CD4-positive, alpha-beta T cell treated with Interleukin-15 for 4 hours (primary cell): ENCODE results near the gene HOXA11.
A peak's percentile ranks its signal among the peaks of the same experiment; 100 is the strongest.

Source experiments
- DNase-seq: peaks from one replicate; pipeline ENCODE4 v3.0.0-alpha.2; 2020; ENCODE audit warnings: low spot score

HOXA11 gene

DNA sequence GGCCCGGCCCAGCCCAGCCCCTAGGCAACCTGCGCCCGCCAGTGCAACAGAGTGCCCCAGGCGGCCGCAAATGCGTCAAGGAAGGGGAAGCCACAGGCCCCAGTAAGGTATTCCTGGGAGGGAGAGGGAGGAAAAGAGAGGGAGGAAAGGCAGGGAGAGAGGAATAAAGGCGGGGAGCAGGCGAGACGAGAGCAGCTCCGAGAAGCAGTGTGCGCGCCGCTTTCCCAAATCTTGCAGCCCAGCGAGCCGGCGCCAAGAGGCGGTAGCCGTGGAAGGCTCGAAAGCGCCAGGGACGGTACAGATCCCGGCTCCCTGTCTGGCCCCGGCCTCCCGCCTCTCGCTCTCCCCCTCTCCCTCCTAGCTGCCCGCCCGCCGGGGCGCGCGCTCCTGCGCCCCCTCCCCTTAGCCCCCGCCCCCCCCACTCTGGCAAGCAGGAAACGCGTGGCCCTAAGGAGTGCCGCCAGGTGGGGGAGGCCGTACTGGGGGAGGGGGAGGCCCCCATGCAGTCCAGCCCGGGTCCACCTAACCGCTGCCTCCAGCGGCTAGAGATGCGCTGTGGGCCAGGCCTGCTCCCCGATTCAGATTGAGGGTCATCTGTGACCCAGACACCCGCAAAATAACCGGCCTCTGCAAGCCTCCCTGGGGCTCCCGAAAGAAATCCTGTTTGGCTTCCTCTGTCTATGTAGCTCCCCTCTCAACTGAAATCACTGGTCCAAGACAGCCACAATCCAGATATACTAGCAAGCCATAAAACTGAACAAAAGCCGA, 15.2 kb downstream of the HOXA11 start:
- no peak for DNase-seq

DNA sequence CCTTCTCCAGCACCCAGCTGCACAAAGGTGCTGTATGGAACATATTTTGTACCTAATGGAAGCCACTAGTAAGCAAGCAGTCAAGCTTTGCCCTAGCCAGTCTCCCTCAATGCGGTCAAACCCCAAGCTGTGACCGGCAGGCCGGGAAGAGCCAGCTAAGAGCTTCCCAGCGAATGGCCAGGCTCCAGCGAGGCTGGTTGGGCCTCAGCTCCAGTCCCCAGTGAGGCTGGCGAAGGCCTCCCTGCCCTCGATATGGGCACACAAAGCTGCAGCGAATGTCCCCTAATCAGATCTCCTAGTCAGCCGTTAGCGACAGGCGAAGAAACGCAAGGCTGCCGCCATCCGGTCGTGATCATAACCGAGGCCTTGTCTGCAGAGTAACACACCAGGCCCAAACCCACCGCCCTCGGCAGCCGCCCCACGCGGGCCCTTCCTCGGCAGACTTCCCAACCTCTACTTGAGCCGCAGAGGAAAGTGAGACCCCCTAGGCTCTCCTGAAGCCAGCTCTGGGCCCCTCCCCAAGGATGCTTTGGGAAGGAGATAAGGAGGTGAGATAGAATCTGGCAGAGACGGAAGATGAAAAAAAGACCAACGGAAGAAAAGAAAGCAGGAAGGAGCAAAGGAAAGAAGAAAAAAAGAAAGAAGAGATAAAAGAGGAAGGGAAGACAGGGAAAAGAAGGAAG, 16.6 kb downstream of the HOXA11 start:
- DNase-seq: no peak

DNA sequence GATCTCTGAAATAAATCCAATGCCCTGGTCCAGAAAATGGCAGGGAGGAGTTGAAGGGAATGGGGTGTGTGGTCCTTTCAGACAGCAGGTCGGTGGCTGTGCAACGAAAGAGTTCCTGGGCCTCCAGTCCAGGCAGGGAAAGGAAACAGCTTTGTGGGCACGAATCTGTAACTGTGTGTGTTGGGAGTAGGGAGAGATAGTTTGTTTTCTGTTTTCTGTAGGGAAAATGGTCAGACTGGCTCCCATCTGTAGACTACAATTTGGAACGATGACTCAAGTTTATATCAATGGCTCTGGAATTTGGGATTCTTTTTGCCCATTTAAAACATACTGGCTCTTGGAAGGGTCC, 17.1 kb downstream of the HOXA11 start:
- DNase-seq: no peak

DNA sequence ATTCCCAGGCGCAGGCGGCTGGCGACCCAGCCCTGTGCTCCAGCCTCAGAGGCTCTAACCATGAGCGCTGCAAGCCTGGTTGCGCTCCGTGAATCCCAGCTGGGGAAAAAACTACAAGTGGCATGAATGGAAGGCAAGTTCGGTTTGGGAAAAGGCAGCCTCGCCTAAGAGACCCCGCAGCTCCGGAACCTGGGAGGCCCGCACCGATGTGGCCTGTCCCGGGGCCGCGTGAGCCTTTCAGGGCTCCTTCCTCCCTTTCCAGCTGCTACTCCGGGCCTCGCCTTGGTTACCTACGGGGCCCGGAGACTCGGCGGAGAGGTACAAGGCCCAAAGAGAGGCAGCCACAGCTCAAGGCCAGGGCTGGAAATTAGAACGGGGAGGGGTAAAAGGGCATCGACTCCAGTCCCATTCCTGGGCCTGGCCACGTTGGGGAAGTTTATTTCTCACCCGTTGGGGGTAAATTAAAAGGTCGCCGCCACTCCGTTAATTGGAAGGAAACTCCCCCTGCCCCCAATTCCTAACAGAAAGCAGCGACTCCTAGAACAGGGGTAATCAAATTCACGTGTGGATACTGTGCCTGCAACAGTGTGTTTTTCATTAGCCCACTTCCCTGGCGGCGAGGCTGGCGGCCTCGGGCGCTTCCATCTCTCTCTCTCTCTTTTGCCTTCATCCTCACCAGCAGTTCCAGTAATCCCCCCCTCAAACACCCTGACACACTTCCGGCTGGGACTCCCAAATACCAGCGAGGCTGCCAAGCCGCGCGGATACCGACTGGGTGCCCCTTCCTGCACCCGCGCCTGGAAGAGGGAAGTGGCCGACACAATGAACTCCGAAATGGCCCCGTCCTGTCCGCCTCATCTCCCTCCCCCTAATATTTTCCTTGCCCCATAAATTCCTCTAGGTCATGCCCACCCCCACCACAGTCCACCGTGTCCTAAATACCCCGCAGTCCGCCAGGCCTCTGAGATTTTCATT, 18.2 kb downstream of the HOXA11 start:
- no peak for DNase-seq

DNA sequence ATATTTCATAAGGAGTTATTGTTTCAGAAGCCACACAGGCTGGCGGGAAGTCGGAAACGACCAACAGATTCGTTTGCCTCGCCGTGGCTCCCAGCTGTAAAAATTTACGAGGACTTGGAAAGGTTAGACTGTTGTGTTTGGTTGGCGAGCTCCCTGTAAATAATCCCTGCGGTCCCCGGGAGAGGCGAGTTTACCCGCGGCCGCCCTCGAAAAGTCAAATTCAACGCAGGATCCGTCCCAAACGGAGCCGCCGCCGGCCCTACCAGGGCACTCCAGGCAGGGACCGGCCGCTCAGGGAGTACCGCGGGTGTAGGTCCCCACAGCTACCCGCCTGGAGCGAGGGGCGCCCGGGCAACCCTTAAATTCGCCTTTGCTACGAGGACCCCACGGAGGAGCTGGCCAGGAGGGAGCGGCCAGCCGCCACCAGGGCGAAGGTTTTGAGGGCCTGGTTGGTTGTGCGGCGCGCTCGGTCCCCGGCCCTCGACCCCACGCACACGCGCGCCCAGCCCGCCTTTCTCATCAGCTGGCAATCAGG, 19.0 kb downstream of the HOXA11 start:
- no peak for DNase-seq

DNA sequence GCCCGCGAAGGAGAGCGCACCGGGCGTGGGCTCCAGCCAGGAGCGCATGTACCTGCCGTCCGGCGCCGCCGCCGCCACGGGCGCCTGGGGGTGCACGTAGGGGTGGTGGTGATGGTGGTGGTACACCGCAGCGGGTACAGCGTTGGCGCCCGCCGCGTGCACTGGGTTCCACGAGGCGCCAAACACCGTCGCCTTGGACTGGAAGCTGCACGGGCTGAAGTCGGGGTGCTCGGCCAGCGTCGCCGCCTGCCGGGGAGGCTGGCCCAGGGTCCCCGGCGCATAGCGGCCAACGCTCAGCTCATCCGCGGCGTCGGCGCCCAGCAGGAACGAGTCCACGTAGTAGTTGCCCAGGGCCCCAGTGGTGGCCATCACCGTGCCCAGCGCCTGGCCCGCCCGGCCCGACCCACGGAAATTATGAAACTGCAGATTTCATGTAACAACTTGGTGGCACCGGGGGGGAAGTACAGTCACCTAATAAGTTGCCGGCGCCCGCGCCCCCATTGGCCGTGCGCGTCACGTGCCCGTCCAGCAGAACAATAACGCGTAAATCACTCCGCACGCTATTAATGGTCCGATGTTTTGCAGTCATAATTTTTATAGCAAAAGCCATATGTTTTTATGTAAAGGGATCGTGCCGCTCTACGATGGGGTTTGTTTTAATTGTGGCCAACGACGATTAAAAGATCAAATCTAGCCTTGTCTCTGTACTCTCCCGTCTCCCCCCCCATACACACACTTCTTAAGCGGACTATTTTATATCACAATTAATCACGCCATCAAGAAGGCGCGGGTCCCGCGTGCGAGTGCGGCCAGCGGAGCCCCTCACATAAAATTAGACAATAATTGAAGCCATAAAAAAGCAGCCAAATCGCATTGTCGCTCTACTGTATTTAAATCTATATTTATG, 19.7 kb downstream of the HOXA11 start, which contains the start of gene HOXA9:
Gene HOXA9, minus strand, starts transcription at position 449 of the 907 bp plus-strand sequence. Its CDS starts 80 bp downstream, at position 369.
- no peak for DNase-seq

DNA sequence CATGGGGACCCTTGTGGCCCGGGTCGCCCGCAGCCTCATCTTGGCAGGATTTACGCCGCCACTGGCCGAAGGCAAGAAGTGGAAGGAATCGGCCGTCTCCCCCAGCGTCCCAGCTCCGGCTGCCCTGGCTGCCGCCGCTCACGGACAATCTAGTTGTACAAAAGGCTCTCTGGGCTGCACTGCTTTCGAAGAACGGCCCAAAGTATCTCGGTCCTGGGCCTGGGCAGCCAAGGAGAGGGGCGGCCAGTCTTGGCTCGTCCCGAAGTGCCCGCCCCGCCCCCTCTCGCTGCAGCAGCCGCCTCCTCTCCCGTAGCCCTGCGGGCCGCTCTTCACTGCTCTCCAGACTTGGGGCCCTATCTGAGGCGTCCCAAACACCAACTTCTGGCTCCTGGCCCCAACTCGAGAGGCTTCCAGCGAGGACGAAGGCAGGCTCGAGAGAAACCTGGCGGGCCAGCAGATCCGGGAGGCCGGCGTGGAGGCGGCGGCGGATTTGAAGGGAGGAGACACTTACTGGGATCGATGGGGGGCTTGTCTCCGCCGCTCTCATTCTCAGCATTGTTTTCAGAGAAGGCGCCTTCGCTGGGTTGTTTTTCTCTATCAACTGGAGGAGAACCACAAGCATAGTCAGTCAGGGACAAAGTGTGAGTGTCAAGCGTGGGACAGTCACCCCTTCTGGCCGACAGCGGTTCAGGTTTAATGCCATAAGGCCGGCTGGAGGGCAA, 20.5 kb downstream of the HOXA11 start:
- no peak for DNase-seq

DNA sequence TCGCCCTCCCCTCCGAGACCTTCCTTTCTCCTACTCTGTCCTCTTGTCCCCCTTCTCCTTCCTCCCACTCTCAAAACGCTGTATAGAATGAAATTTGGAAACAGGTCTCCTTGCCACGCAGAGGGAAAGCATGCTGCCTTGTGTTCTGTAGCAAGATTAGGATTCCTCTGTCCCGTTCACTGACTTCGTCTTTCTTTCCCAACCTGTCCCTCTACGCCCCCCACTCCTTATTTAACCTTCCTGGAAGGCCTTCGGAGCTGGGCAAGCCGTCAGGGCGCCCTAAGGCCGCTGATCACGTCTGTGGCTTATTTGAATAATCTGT, 21.0 kb downstream of the HOXA11 start:
- DNase-seq: no peak

DNA sequence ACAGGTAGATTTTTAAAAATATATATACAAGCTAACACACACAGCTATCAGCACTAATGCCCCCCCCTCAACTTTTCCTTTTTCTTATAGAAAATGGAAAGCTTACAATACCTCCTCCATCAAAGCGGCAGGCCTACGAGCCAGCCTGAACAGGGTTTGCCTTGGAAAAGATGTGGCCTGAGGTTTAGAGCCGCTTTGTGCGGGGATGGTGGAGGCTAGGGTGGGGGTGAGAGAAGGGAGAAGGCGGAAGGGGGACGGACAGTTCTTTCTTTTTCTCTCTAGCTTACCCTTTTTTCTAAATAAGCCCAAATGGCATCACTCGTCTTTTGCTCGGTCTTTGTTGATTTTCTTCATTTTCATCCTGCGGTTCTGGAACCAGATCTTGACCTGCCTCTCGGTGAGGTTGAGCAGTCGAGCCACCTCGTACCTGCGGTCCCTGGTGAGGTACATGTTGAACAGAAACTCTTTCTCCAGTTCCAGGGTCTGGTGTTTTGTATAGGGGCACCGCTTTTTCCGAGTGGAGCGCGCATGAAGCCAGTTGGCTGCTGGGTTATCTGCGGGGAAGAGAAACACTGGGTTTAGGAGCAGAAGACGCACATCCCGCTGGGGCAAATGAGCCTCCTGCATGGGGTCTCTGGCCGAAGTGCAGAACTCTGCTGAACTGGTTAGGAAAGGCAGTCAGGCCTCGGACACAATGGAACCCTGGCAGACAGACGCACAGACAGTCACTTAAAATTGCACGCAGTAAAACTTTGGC, 21.6 kb downstream of the HOXA11 start:
- no peak for DNase-seq

DNA sequence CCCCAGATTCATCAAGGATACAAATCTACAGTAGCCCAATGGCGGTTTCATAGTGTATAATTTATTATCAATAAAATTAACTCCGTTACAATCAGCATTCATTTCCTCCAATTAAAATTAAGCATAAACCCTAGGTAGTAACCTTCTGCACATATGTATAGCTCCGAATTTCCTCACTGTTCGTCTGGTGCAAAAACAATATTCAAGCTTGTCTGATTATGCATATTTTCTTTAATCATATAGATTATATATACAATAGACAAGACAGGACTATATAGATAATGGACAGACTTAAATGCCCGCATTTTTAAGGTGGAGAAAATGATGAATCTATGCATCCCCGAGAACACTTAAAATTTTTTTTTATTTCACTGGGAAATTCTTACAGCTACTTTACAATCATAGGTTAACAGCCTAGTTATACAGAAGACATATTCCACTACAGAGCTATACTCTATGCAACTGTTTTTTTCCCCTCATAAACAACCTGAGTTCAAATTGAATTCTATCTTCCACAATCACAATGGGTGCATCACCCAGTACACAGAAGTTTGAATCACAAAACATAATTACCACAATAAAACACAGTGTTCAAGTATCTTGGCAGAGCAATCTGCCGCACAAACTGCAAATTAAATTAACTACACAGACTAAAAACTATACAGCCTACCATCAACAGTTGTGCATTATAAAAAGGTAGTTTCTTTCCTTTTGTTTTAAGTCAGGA, 22.3 kb downstream of the HOXA11 start:
- no peak for DNase-seq

DNA sequence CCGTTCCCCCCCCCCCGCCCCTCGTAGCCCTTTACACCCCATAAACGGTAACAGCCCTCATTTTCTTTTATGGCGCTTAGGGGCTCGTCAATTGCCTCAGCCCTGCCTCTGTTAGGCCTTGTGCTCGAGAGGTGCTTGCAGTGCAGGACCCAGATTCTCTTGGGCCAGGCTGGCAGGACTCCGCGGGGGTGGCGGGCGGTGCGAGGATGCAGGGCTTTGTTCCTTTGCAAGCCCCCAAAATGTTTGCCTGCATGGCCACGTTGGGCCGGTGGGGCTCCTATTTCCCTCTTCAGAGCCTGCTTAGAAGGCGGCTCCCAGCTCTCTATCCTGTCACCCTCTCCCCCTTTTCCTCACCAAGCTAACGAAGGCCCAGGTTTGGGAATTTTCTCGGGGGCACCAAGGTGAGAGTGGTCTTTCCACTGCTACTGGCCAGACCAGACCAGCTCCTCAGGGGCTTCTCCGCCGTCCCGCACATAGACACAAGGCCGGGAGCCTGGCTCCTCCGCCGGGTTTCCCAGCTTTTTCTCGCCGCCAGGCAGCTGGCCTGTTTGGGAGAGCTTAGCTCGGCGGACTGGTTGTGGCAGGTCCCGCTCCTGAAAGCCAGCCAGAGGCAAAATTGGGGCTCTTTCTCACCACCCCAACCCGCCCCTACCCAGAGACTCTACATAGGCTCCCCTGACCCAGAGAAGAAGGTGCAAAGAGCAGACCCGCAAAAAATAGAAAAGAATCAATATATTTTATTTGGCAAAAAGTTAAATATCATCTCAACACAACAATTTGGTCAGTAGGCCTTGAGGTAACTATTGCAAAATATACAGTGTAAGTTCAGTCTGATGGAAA, 23.1 kb downstream of the HOXA11 start:
- DNase-seq: no peak

DNA sequence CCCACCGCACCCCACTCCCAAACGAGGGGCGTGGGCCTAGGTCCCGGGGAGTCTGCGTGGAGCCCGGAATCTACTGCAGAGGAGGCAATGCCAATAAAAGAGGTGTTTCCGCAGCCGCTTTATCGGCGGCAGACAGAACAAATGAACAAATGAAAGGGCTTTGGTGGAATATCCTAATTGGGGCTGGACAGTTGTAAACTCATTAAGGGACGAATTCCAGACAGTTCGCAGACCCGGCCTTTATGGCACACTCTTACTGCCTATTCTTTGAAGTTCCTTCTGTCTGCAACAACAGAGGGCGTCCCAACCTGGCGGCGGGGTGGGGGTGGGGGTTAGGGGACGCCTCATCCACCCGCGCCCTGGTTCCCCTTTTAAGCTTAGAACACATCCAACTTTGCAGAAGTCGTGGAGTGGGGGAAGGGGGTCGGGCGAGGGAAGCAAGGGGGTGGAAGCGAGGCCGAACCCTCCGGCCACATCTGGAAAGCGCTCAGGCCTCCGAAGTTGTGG, 23.8 kb downstream of the HOXA11 start:
- DNase-seq: no peak

DNA sequence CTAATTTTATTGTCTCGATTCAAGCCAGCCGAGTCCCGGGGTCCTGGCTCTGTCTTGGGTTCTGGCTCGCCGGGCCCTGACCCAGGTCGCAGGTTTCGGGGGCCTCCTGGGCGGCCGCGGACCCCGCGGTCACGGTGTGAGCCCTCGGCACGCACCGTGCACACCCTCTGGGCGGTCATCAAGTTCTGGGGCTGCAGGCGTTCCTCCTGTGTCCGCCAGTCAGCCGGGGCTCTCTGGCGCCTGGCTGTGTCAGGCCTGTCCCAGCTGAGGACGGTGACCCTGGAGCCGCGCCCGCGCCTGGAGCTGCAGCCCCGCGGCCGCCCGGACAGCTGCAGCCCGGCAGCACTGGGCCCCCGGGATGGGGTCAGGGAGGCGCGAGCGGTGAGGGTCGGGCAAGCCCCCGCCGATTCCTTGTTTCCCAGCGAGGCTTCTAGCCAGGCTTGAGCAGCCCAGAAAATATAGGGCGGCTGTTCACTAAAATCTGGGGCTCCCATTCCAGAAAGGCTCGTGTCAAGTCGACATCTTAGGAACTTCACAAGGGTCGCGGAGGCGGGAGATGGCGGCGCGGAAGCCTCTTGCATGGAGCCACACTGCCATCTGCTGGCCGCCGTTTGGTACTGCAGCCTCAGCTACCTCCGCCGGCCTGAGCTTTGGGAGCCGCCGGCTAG, 24.4 kb downstream of the HOXA11 start:
- peak; percentile 87 for DNase-seq

DNA sequence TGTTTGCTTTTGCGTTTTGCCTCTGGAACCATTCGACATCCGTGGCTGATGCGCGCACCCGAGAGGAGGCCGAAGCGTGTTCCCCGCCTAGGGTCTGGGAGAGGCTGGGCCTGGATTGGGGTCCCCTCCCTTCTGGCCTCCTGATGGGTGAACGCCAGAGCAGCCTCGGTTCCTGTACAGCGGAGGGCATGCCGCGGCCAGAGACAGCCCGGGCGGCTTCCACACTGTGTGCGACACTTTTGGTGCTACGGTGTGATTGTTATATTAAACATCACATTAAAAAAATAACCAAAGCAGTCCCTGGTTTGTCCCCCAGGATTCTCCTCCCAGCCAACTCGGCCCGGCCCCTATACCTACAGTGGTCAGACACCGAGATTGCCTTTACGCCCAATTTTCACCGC, 24.9 kb downstream of the HOXA11 start:
- DNase-seq: no peak

DNA sequence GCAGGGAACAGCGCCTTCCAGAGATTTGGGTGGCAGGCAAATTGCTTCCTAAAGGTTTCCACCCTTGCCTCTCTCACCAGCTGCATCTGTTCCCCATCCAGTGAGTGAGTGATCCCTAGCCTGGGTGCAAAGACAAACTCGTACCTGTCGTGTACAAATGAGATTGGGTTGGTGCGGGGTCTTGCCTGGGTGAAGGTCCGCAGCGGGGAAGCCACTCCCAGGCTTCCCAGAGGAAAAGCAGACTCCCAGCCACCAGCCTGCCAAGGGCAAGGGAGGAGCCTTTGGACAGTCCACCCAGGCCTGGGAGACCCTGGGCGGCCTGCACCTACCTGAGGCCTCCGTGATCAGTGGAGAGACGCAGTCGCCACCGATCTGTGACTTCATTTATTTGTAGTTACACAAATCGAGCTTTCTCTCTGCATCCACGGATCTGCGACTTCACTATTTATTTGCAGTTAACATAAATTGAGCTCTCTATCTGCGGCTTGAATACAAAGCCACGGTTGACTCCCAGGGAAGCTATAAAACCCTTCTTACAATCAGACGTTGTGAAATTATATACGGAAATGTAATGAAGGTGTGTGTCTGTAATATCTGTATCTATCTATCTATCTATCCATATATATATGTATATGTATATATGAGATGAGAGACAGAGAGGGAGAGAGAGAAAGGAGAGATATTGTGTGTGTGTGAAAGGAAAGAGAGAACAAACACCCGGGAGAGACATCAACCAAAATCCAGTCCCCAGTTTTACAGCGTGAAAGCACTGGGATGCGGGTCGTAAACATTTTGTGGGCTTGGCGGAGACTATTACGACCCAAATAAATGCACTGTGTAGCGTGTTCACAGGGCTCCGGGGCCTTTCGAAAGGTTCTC, 25.5 kb downstream of the HOXA11 start:
- no peak for DNase-seq

DNA sequence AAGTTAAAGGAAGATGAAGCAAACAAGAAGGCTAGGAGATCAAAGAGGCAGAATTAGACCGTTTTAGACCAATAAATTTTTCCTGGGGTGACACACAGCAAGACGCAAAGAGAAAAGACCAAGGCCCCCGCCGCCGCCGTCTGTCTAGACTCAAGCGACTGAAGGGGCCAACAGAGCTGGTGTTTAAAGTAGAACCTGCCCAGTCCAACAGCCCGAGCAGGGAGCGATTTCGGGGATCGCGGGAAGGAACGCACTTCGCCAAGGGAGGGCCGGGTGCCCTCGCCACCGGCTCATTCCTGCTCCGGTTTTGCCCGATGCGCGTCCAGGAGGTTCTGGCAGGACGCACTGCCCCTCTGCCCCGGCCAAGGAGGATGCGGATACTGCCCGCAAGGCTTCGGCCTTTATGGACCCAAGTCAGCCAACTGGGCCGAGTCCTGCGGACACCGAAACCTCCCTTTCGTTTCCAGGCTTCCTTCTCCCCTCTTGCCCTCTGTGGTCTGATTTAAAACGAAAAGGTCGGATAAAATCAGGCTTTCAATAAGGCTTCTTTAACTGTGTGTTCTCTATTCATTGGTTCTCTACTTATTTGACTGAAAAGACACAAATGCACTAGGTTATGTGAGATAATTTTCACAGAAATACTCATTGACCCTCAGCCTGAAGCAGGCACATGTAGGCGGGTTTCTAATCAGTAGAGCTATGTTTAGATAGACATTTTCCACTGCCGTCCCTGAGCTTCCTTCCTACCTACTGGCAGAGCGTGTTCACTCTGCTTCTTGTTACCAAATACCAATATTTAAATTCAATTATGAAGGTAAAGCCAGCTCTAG, 26.4 kb downstream of the HOXA11 start:
- no peak for DNase-seq
